ENCODE data around the gene PRSS50.

DNA sequence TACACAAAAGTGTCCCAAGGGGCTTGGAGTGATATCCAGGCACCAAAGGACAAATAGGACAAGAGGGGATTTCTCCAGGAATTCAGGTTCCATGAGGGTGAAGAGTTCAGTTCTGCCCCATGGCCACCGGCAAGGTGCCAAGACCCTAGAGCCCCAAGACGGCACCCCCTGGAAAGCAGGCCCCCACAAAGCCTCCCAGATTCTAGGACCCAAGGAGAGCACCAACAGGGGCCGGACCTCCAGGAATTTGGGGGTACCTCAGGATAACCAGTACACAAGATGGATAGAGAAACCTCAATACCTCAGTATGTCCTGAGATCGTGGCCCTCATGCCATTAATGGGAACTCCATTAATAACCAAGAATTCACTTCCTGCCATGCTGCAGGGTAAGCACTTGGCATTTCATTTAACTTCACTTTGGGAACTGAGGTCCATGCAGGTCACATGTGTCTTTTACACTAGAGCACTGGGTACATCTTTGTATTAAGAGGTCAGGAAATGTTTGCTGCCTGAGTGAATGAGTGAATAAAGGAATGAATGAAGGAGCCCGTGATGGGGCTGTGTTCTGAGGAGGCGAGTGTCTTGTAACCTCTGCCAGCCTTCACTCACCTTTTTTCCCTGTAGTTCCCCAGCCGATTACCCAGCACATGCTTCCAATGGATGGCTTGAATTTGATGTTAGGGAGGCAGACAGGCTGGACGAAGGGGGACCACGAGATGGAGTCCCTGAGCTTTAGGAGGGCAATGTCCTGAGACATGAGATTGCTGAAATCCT is 15.5 kb upstream of the PRSS50 start:
- TF ChIP-seq EZH2 (IDR thresholded peaks at IDR 0.05; ENCODE audit: borderline replicate concordance, low read length) (no peak), CTCF (conservative IDR thresholded peaks at IDR 0.05 in 1 of 2, IDR thresholded peaks at IDR 0.05 in 1 of 2; ENCODE audit: extremely low read depth in 1 of 2, insufficient read depth in 1 of 2, low read depth in 1 of 2, low read length in 2 of 2) (no peak)

All from mammary epithelial cell (primary cell).